NCI-H2196 treated with DMSO at 0.1 percent for 48 hours (cell line): ENCODE data around the gene ZNRF1.
A peak's percentile ranks its signal among the peaks of the same experiment; 100 is the strongest.
"Not testable (repeated sequence)": the region's sequence is repeated elsewhere in the genome, so short reads cannot be mapped to it uniquely, and the experiment has no call there.

Experiments
- DNase-seq: peaks from one replicate; lab custom pipeline; 2025; ENCODE audit not compliant: unreplicated experiment; lab: John Stamatoyannopoulos, UW

ZNRF1 gene

DNA sequence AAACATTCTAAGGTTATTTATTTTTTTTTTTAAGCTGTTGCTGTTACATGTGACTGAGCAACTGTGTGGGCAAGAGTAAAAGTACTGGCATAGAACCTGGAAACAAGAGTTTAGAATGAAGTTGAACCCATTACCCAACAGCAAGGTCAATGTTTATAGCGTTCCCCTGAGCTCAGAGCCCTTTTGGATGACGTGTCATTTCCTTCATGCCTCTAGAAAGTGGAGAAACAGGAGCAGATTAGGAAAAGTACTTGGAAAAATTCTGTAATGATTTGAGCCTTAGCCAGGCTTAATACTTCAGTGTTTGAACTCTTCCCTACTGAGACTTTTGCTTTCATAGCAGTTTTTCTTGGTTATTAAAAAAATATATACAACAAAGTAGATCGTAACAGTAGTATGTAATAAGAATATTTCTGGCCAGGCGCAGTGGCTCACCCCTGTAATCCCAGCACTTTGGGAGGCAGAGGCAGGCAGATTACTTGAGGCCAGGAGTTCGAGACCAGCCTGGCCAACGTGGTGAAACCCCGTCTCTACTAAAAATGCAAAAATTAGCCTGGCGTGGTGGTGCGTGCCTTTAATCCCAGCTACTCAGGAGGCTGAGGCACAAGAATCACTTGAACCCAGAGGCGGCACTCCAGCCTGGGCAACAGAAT, 27.5 kb downstream of the ZNRF1 start:
- not testable (repeated sequence) for DNase-seq

DNA sequence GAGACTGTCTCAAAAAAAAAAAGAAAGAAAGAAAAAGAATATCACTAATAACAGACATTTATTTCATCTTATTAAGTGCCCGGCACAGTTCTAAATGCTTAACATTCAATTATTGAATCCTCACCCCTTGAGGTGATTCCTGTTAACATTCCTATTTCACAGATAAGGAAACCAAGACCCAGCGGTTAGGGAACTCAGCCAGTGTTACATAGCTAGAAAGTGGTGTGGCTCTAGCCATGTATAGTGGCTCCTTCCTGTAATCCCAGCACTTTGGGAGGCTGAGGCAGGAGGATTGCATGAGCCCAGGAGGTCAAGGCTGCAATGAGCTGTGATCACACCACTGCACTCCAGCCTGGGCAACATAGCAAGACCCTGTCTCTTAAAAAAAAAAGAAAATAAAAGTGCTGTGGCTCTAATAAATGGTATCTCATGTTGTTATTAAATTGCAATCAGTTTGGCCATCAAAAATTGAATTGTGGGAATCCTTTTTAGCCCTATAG, 28.1 kb downstream of the ZNRF1 start:
- no peak for DNase-seq

DNA sequence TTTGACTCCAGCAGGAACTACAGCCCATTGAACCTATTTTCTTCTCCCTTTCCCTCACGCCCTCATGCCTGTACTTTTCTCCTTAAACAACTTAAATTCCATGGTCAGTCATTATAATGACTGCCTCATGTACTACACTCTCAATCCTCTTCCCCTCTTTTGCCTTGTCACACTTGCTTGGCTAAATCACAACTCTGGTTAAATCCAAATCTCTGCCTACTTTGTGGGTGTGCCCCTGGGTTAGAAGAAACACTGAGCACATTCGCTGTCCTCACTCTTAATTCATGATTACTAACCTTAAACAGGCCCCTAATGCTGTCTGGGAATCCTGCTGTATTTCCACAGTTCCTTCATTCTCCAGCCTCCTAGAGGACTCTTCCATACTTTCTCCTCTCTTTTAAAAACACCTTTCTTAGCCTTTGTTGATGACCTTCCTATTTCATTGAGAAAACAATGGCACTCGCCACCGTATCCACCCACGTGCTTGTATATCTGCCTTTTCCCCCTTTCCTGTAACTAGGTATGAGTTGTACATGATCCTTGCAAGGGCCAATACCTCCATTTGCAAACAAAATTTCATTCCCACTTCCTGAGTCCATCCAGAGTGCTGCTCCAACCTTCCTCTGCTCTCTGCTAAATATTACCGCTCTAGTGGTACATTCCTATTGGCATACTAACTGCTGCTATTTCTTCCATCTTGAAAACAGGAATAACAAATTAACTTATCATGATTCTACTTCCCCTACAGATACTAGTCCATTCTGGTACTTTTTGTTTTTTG, 28.9 kb downstream of the ZNRF1 start:
- DNase-seq, result no peak

DNA sequence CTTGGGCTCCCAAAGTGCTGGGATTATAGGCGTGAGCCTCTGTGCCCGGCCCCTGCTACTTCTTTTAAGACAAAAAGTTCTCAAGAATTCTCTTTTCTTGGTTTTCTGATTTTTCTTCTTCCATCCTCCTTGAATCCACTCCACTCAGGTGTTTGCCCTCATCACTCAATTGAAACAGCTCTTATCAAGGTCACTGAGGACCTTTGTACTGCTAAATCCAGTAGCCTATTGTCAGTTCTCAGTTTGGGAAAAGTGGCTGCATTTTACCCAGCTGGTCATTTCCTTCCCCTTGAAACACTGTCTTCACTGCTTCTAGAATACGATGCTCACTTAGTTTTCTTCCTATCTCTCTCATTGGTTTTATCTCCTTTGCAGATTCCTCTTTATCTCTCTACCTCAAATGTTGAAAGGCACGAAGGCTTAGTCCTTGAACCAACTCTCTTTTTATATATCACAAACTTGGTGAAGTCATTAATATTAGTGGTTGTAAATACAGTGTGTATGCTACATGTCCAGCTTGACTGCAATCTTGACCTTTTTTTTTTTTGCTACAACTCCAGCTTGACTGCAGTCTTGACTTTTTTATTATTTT, 29.8 kb downstream of the ZNRF1 start:
- DNase-seq, result no peak

DNA sequence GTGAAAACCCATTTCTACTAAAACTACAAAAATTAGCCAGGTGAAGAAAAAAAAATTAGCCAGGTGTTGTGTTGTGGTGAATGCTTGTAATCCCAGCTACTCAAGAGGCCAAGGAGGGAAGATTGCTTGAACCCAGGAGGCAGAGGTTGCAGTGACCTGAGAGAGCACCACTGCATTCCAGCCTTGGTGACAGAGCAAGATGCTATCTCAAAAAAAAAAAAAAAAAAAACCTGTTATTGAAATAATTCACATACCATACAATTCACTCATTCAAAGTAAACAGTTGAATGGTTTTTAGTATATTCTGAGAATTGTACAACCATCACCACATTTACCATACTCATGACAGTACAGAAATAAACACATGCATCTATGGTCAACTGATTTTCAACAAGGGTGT, 31.0 kb downstream of the ZNRF1 start:
- DNase-seq, result no peak

DNA sequence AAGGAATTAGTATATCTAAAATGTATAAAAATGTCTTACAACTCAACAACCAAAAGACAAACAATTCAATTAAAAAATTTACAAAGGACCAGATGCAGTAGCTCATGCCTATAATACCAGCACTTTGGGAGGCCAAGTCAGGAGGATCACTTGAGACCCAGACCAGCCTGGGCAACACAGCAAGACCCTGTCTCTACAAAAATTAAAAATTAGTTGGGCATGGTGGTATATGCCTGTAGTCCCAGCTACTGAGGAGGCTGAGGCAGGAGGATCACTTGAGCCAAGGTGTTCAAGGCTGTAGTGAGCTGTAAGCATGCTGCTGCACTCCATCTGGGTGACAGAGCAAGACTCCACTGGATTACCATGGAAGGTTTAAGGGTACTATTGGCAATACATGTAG, 33.8 kb downstream of the ZNRF1 start:
- no peak for DNase-seq

DNA sequence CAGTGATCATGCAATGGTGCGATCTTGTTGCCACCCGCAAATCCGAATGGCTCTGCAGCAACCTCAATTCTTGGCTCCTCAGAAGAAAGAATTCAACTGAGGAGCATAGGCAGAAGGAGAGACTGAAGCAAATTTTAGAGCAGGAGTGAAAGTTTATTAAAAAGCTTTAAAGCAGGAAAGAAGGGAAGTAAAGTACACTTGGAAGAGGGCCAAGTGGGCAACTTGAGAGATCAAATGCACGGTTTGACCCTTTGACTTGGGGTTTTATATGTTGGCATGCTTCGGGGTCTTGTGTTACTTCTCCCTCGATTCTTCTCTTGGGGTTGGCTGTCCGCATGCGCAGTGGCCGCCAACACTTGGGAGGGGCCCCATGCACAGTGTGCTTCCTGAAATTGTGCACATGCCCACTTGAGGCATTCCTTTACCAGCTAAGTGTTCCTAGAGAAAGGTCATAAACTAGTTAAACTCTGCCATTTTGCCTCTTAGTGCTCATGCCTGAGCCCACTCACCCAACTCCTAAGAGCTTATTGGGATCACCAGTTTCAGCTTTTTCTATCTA, 36.7 kb downstream of the ZNRF1 start:
- no peak for DNase-seq

DNA sequence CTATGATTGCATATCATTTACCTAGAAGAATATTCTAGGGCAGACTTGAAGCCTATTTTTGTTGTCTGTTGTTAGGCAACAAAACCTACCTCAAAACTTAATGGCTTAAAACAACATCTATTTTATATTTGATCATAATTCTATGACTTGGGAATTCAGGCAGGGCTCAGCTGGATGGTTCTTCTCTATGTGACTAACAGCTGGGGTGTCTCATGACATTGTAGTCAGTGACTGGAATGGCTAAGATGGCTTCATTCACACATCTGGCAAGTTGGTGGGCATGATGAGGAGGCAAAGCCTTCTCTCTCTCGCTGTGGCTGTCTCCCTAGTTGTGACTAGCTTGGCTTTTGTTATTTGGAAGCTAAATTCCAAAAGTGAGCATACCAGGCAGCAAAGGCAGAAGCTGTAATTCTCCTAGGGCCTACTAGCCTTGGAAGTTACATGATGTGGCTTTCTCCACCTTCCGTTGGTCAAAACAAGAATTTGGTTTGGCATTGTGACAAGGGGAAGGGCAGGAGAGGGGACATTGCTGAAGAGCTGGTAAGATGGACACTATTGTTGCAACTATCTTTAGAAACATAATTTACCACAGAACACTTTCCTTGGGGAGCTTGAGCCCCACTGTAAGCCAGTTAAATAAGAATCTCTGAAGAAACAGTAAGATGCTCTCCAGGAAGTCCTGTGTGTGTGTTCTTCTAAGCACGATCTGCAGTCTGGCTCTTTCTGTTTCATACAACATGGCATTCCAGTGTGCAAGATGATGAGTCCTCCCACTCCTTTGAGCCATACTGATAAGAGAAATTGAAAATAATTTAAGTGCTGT, 39.4 kb downstream of the ZNRF1 start:
- no peak for DNase-seq

DNA sequence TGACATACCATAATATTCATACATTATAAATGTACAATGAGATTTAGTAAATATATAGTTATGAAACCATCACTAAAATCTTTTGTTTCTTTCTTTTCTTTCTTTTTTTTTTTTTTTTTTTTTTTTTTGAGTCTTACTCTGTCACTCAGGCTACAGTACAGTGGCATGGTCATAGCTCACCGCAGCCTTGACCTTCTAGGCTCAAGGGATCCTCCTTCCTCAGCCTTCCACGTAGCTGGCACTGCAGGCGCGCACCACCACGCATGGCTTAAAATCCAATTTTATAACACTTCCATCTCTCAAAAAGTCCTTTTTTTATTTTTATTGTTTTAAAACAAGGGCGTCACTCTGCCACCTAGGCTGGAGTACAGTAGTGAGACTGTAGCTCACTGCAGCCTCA, 41.1 kb downstream of the ZNRF1 start:
- no peak for DNase-seq

DNA sequence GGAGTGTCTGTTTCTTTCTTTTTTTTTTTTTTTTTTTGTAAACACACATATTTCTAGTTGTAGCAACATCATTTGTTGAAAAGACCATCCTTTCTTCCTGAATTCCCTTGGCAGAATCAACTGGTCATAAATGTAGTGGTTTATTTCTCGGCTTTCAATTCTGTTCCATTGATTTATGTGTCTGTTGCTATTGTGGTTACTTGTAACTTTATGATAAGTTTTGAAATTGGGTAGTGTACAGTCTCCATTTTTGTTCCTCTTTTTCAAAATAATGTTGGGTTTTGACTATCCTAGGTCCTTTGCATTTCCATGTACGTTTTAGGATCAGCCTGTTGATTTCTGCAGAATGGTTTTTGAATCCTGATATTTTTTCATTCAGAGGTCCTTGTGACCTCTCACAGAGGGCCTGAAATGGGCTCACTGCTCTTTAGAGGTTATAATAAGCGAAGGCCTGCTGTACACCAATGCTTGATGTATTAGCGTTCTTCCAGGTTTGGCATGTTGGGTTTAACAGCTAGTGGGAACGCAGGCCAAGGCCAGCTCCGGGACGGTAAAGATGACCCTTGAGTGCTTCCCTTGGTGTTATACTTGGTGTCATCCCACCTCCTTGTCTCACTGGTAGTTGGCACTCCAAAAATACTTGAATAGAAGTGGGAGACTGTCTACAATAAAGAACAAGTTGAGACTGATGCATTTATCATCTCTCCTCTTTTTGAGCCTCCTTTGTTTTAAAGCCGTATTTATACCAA, 43.8 kb downstream of the ZNRF1 start:
- no peak for DNase-seq

DNA sequence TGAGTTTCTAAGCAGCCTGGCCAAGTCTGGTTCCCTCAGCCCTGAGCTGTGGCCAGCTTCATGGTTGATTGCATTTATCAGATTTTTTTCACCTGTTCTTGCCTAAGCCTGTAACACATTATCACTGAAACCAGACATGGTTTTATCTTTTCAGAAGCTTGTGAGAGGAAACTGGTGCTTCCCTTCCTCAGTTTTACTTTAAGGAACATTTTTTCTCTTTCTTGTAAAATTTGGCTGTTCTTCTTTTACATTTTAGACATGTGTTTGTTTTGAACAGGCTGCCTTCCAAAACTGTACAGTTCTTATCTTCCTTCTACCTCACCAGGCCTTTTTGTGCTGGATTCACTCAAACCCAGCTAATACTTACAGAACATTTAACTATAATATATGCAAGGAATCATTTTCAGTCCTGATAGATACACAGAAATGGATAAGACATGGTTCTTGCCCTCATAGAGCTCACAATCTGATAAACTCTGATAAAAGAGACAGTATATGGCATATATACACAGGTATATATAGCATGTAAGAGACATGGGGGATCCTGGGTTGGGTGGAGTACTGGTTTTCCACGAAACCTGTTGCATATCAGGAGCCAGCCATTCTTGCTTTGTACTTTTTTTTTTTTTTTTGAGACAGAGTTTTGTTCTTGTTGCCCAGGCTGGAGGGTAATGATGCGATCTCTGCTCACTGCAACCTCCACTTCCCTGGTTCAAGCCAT, 44.5 kb downstream of the ZNRF1 start:
- DNase-seq, result no peak

DNA sequence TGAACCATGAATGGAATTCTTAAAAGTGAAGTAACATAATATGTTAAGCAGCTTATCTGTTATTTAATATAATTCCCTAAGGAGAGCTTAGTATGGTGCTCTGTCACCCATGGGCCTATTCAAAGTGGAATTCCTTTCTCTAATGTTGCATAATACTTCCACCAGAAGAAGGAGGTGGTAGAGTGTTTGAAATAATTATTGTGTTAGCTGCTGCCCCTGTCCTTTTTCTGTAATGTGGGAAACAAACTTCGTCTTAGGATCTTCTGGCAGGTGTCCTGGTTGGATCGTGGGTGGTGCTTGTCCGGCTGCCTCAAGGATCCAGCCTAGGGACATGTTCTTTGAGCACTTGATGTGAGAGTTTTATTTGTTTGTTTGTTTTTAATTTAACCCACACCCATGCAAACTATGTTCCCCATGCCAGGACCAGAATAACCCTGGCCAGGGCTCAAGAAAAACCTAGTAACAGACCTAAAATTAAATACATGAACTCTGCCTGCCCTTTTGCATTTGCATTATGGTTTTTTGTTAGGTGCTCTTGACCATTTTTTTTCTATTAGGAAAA, 46.1 kb downstream of the ZNRF1 start:
- no peak for DNase-seq

DNA sequence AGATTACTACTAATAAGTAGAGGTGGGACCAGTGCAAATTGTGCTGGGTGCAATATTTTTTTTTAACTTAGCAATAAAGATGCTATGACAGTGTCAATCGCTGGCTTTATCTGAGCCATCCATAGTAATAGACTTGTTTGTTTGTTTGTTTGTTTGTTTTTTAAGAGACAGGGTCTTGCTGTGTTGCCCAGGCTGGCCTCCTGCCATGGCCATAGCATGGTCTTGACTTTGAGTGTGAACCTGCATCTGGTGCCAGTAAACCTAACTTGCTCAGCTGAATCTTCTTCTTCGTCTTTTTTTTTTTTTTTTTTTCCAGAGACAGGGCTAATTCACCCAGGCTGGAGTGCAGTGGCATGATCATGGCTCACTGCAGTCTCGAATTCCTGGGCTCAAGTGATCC, 46.6 kb downstream of the ZNRF1 start:
- no peak for DNase-seq

DNA sequence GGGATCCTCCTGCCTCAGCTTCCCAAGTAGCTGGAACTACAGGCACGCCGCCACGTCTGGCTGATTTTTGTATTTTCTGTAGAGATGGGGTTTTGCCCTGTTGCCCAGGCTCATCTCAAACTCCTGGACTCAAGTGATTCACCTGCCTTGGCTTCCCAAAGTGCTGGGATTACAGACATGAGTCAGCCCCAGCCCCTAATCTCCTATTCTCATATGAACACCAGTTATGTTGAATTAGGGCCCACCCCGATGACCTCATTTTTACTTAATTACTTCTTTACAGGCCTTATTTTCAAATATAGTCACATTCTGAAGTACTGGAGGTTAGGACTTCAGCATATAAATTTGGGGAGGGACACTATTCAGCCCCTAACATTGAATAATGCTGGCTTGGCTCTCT, 49.2 kb downstream of the ZNRF1 start:
- no peak for DNase-seq

DNA sequence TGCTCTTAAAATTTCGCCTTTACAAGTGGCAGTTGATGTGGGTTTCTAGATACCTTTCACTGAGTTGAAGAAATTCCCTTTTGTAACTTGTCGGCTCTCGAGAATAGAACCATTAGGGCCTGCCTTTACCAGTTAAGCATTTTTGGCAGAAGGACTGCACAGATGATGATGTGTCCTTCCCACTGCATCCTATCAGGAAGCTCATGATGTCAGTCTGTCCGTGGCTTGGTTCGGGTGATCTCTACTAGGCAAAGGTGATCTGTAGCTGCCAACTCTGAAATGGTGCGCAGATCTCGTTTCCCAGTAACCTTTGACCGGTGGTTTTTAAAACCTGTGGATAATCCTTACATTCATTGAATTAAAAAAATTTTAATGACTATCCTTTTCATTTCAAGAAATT, 49.7 kb downstream of the ZNRF1 start:
- DNase-seq, result no peak

DNA sequence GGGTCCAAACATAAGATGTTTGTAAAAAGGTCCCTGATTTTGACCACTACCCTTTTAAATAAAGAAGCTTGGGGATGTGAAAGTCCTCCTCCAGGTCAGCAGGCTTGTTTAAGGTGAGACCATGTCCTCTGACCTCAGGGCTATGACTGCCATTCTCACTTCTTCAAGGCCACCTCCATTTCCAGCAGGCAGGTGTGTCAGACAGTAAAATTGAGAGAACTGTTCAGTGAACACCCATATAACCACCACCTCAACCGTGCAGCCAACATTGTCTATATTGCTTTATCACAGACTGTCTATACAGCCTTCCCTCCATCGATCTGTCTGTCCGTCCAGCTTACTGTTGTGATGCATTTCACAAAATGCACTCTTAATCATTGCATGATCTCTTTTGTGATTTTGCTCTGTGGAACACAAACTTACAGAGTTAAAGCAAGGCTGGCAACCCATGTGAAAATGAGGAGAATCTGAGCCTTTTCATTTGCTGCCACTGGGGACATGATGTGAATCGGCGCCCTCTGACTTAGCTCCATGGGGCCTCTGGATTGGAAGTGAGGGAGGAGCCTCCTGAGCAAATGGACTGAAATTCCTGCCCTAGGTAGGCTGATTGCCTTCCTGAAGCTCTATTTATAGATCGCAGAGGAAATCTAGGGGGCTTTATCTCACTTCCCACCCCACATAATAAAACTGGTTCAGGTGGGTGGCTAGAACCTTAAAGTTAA, 53.8 kb downstream of the ZNRF1 start:
- no peak for DNase-seq

DNA sequence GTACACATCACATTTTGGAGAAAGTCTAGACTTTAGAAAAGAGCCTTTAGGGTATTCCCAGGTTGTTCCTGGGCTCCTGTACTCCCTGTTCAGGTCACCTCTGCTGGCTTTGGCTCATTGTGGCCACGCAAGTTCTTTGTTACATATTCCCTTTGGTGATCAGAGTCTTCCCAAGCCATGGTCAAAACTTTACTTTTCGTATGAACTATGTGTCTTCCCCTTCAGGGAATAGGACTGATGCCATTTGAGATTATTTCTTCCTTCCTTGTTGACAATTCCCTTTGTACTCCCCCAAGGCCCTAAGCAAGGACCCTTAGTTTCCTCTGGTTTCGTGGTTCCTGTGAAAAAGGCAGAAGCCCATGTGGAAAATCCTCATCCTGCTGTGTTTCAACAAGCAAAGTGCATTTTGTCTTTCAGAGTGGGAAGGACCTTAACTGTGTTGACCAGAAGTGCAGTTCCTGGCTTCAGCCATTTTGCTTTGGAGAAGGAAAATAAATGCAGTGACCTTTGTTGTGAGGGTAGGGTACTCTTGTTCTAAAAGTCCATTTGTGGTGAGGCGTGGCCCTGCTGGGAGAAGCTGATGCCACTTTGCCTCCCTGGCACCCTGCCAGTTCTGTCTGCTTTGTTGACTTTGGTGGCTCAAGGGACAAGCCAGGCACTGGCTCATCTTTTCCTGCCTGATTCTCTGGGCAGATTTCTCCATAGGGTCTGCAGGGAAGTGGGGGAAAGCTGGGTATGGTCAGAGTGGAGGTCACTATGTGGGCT, 55.1 kb downstream of the ZNRF1 start:
- DNase-seq, result peak; percentile 8

DNA sequence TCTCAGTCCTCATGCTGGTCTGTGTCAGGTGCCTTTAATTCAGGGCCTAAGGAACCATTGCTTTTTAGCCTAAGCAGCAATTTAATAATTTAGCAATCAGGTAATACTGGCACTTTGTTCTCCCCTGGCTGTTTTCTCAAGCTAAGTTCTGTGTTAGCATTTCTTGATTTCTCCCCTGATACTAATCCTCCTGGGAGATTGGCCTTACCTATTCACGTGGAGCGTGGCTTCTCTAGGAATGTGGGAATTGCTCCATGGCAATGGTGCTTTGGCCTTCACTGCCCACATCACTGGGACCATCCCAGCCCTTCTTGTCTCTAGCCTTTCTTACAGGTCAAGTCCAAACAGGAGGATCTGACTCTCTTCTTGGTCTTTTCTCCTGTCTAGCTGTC, 55.7 kb downstream of the ZNRF1 start:
- no peak for DNase-seq
